CD4-positive, alpha-beta T cell (primary cell): ENCODE measurements around the gene DMPK. TPM values are rescaled to one million over a fixed set of nuclear protein-coding genes. Genes with fewer than 3 reads are reported as not detected.

Experiments
- ATAC-seq: fragments of 200-7000 bp; cut with Tn5 transposase; one replicate; pipeline ENCODE4 v1.10.0; 2022; ENCODE audit warnings: mild to moderate bottlenecking; ENCODE audit not compliant: poor library complexity
- CTCF ChIA-PET: fragments of 350-600 bp; sonication (Branson Sonifier 250); formaldehyde crosslinking; loops from one replicate; lab custom pipeline; 2021; ENCODE audit warnings: antibody characterized with exemption, inconsistent platforms; lab: Charles Lee
- POLR2A ChIA-PET: fragments of 350-600 bp; sonication (Branson Sonifier 250); formaldehyde crosslinking; loops from one replicate; lab custom pipeline; 2021; ENCODE audit warnings: antibody characterized with exemption, inconsistent platforms; lab: Charles Lee
- DNase-seq, 14 experiments: peaks; one replicate each; pipeline ENCODE4 v3.0.0-alpha.2; 2013 to 2020; ENCODE audit warnings: mixed read lengths in 2 of 14
- H3K27ac ChIP-seq, 2 donors: one replicate each; pipeline versions ENCODE4 v1.5.1 to v1.7.0; 2013; ENCODE audit warnings: low read length in 2 of 2, low read depth in 1 of 2, mild to moderate bottlenecking in 1 of 2
- H3K27me3 ChIP-seq, 2 experiments: 1 replicate in 1 of 2; 2 replicates in 1 of 2; pipeline versions ENCODE4 v1.6.1 to v1.7.0; 2013; ENCODE audit warnings: low read length in 2 of 2, control low read depth in 1 of 2, mild to moderate bottlenecking in 1 of 2, moderate library complexity in 1 of 2; ENCODE audit not compliant: insufficient read depth in 2 of 2, control insufficient read depth in 1 of 2
- H3K36me3 ChIP-seq: one replicate; pipeline ENCODE4 v1.6.1; 2013; ENCODE audit warnings: low read length, control low read depth; ENCODE audit not compliant: insufficient read depth
- H3K4me1 ChIP-seq: one replicate; pipeline ENCODE4 v1.6.1; 2013; ENCODE audit warnings: low read length, control low read depth; ENCODE audit not compliant: insufficient read depth
- H3K4me3 ChIP-seq: one replicate; pipeline ENCODE4 v1.5.1; 2013; ENCODE audit warnings: mild to moderate bottlenecking, low read length, moderate library complexity
- H3K9me3 ChIP-seq, 2 experiments: 1 replicate in 1 of 2; 2 replicates in 1 of 2; pipeline versions ENCODE4 v1.6.1 to v1.7.0; 2013; ENCODE audit warnings: low read length in 2 of 2, mild to moderate bottlenecking in 2 of 2, control low read depth in 1 of 2, moderate library complexity in 1 of 2; ENCODE audit not compliant: control insufficient read depth in 1 of 2, insufficient read depth in 1 of 2
- H3K27ac Mint-ChIP-seq: one replicate; pipeline ENCODE4 v1.8.0; 2020; ENCODE audit warnings: mixed read lengths
- H3K27me3 Mint-ChIP-seq: one replicate; pipeline ENCODE4 v1.8.0; 2021; ENCODE audit warnings: mixed read lengths
- H3K36me3 Mint-ChIP-seq: one replicate; pipeline ENCODE4 v1.8.0; 2021; ENCODE audit warnings: low read depth, mixed read lengths
- H3K4me1 Mint-ChIP-seq: one replicate; pipeline ENCODE4 v1.8.0; 2021; ENCODE audit warnings: low read depth, mixed read lengths
- H3K4me3 Mint-ChIP-seq: one replicate; pipeline ENCODE4 v1.8.0; 2020; ENCODE audit warnings: mild to moderate bottlenecking, mixed read lengths
- H3K9me3 Mint-ChIP-seq: one replicate; pipeline ENCODE4 v1.8.0; 2020; ENCODE audit warnings: mixed read lengths
- intact Hi-C, 2 experiments: fragments of 100-400 bp; cut with DNase I in 1 of 2; cut with micrococcal nuclease in 1 of 2; formaldehyde crosslinking; loops; one replicate each; pipeline versions ENCODE4 v1.15.1 to v1.9.0; 2023 to 2025; cut with DNase I, micrococcal nuclease
- total RNA-seq, 174 experiments: library from RNA in 2 of 174; stranded (reverse) in 2 of 174; gene quantifications; one replicate each; pipeline ENCODE4 v1.2.3 and lab custom pipeline; 2021 to 2026
- TF ChIP-seq, protein P1 (sequence below): fragments of 200-600 bp; IDR thresholded peaks from one replicate; pipeline ENCODE4 v1.8.0; 2022; ENCODE audit warnings: antibody characterized with exemption, mild to moderate bottlenecking

Gene DMPK
- total RNA-seq, 2 experiments from 2014 or later, result 24.0 to 24.9 TPM

DNA sequence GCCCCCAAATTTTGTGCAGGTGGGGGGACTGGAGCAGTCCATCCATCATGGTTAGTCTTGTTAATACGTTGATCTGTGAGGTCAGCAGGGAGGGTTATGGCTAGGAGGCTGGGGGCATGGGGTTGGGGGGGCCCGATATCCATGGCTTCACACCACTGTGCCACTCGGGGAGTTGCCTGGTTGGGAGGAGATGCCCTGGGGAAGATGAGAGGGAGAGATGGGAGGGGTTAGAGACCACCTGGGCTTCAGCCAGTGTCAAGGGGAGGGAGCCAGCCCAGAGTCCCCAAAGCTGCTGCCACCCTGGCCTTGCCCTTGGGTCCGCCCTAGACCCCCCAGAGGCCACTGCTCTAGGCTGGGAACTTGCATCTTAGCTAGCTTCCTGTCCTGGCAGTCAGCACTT lies 1.8 kb upstream of the DMPK start:
- intact Hi-C loops, result no loop called here
- ATAC-seq, result no peak
- CTCF ChIA-PET, result no interaction called here
- Histone ChIP-seq H3K36me3 (peaks cover 21% of the 10 kb centered on the region), H3K4me3 (no peak overlapping the region), H3K27ac (no peak overlapping the region), H3K27me3 (peaks cover 22 to 30% of the 10 kb centered on the region in 2 experiments), H3K4me1 (peaks cover 15% of the 10 kb centered on the region), H3K9me3 (peaks cover 0 to 17% of the 10 kb centered on the region in 2 experiments)
- TF ChIP-seq, protein P1, sequence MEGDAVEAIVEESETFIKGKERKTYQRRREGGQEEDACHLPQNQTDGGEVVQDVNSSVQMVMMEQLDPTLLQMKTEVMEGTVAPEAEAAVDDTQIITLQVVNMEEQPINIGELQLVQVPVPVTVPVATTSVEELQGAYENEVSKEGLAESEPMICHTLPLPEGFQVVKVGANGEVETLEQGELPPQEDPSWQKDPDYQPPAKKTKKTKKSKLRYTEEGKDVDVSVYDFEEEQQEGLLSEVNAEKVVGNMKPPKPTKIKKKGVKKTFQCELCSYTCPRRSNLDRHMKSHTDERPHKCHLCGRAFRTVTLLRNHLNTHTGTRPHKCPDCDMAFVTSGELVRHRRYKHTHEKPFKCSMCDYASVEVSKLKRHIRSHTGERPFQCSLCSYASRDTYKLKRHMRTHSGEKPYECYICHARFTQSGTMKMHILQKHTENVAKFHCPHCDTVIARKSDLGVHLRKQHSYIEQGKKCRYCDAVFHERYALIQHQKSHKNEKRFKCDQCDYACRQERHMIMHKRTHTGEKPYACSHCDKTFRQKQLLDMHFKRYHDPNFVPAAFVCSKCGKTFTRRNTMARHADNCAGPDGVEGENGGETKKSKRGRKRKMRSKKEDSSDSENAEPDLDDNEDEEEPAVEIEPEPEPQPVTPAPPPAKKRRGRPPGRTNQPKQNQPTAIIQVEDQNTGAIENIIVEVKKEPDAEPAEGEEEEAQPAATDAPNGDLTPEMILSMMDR, result no peak
- no peak for DNase-seq
- POLR2A ChIA-PET, result no interaction called here
- H3K27me3 Mint-ChIP-seq, result peaks cover 43% of the 10 kb centered on the region
- no peaks in the 10 kb centered on the region for H3K9me3 Mint-ChIP-seq
- H3K27ac Mint-ChIP-seq, result no peak overlapping the region
- H3K4me1 Mint-ChIP-seq, result peaks cover 29% of the 10 kb centered on the region
- peaks cover 44% of the 10 kb centered on the region for H3K36me3 Mint-ChIP-seq
- H3K4me3 Mint-ChIP-seq, result no peak overlapping the region

- no peaks in the 10 kb centered on the region for H3K9me3 Mint-ChIP-seq
- POLR2A ChIA-PET, result interaction anchor here (0.7 to 1.4 kb wide), 3 partner anchors 10 to 470 kb away, joined by 4 to 6 read pairs (median 5); partner anchors contain the start of genes DMWD and SIX5
- H3K27ac ChIP-seq, result no peak overlapping the region
- ATAC-seq (no peak), DNase-seq (no peak)
- TF ChIP-seq, protein P1, result no peak
- intact Hi-C loops, result no loop called here
- H3K4me1 Mint-ChIP-seq, result peaks cover 25% of the 10 kb centered on the region
- peaks cover 11% of the 10 kb centered on the region for H3K36me3 ChIP-seq
- H3K27me3 Mint-ChIP-seq, result peaks cover 36% of the 10 kb centered on the region
- H3K27me3 ChIP-seq, result peaks cover 22 to 33% of the 10 kb centered on the region in 2 experiments
- H3K4me3 ChIP-seq, result no peak overlapping the region
- H3K4me3 Mint-ChIP-seq, result no peak overlapping the region
- H3K36me3 Mint-ChIP-seq, result peaks cover 36% of the 10 kb centered on the region
- H3K27ac Mint-ChIP-seq, result no peak overlapping the region
- peaks cover 24% of the 10 kb centered on the region for H3K4me1 ChIP-seq
- H3K9me3 ChIP-seq, result peaks cover 0 to 18% of the 10 kb centered on the region in 2 experiments
- CTCF ChIA-PET, result interaction anchor here (0.6 to 1.2 kb wide), 3 partner anchors 11 to 298 kb away, joined by 3 to 14 read pairs (median 3); partner anchors contain the start of gene SIX5
Observed at GRCh38 chr19:45782820-45783785, 813 bp upstream of the DMPK start.

DNA sequence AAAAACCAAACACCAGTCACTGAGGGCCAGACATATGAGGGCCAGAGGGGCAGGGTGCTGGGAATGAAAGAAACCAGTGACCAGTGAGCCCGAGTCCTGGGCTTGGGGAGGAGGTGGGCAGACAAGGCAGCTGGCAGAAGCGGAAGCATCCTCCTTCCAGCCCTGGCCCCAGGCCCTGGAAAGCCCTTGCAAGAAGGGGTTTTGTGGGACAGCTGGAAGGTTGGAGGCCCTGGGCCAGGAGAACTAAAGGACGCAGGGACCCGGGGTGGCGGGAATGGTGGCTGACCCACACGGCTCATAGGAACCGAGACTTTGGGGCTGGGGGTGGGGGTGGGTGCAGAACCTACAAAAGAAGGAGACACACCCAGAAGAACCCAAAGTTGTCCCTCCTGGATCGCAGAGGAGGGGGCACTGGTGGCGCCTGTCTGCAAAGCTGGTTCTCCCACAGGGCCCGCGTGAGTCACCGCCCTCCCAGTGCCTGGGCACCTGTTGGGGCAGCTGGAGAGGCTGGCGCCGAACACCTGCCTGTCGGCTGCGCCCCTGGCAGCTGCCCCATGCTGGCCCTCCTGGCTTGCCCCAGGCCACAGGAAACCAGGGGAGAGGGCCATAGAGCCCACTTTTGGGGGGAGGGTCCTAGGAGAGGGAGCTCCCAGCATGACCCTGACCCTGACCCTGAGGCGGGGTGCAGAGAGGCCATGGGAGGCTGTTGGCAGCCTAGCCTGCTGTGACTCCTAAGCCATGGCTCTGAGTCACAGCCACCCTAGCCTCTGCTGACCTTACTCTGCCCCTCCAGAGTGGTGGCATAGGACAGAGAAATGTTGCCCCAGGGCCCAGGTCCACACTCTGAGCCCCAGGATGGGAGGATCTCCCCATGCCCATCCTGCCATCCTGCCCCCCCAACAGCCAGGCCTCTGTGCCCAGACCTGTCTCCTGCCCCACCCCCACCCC lies 802 bp downstream of the DMPK start:
- H3K36me3 ChIP-seq, result peaks cover 17% of the 10 kb centered on the region
- no peak for DNase-seq
- H3K27me3 ChIP-seq, result peaks cover 22 to 39% of the 10 kb centered on the region in 2 experiments
- H3K9me3 ChIP-seq, result peaks cover 0 to 14% of the 10 kb centered on the region in 2 experiments
- TF ChIP-seq, protein P1, result no peak
- H3K27ac ChIP-seq, result no peak overlapping the region
- CTCF ChIA-PET, result interaction anchor here (0.6 to 2.9 kb wide), 2 partner anchors 12 to 342 kb away, joined by 4 to 59 read pairs; partner anchors contain the start of gene SIX5
- H3K4me1 Mint-ChIP-seq, result peaks cover 23% of the 10 kb centered on the region
- intact Hi-C loops, result no loop called here
- ATAC-seq, result no peak
- H3K9me3 Mint-ChIP-seq, result no peaks in the 10 kb centered on the region
- peaks cover 28% of the 10 kb centered on the region for H3K36me3 Mint-ChIP-seq
- H3K4me3 ChIP-seq, result no peak overlapping the region
- no peak overlapping the region for H3K4me3 Mint-ChIP-seq
- peaks cover 34% of the 10 kb centered on the region for H3K27me3 Mint-ChIP-seq
- POLR2A ChIA-PET, result interaction anchor here (1.4 kb wide), 2 partner anchors 11 to 12 kb away, joined by 5 to 6 read pairs; partner anchors contain the start of genes DMWD and SIX5
- peaks cover 24% of the 10 kb centered on the region for H3K4me1 ChIP-seq
- no peak overlapping the region for H3K27ac Mint-ChIP-seq
